Neutrophil (primary cell): ENCODE data around the gene CPXM2.

Source experiments
- H3K27ac ChIP-seq: fragments of 200-600 bp; sonication (generic); 2 replicates; pipeline ENCODE4 v1.5.1; 2016; ENCODE audit warnings: mild to moderate bottlenecking, moderate library complexity
- H3K27me3 ChIP-seq: fragments of 200-600 bp; sonication (generic); 2 replicates; pipeline ENCODE4 v1.6.0; 2016; ENCODE audit warnings: mild to moderate bottlenecking
- H3K36me3 ChIP-seq: fragments of 200-600 bp; sonication (generic); 2 replicates; pipeline ENCODE4 v1.5.1; 2017
- H3K4me1 ChIP-seq, 2 experiments: fragments of 200-600 bp in 1 of 2; sonication (generic) in 1 of 2; 1 replicate in 1 of 2; 2 replicates in 1 of 2; pipeline versions ENCODE4 v1.5.1 to v1.6.1; 2013 to 2016; ENCODE audit warnings: low read depth in 1 of 2, low read length in 1 of 2, mild to moderate bottlenecking in 1 of 2, moderate library complexity in 1 of 2; ENCODE audit not compliant: control insufficient read depth in 1 of 2, insufficient read depth in 1 of 2
- H3K4me3 ChIP-seq, 2 experiments: fragments of 200-600 bp in 1 of 2; sonication (generic) in 1 of 2; 1 replicate in 1 of 2; 2 replicates in 1 of 2; pipeline ENCODE4 v1.5.1; 2013 to 2016; ENCODE audit warnings: low read depth in 1 of 2, low read length in 1 of 2, mild to moderate bottlenecking in 1 of 2, moderate library complexity in 1 of 2
- H3K9me3 ChIP-seq: fragments of 200-600 bp; sonication (generic); 2 replicates; pipeline ENCODE4 v1.5.1; 2016
- CTCF ChIP-seq: fragments of 200-600 bp; sonication (generic); IDR thresholded peaks from 2 replicates; pipeline ENCODE4 v1.5.1; 2016; ENCODE audit warnings: antibody characterized with exemption

Gene CPXM2

GRCh38 chr10:123724747-123725146, 166.9 kb downstream of the CPXM2 start:
- H3K27ac ChIP-seq = no peak overlapping the region
- H3K9me3 ChIP-seq = no peaks in the 10 kb centered on the region
- no peak overlapping the region for H3K4me3 ChIP-seq
- TF ChIP-seq CTCF = no peak
- no peaks in the 10 kb centered on the region for H3K27me3 ChIP-seq
- H3K4me1 ChIP-seq = no peaks in the 10 kb centered on the region
- H3K36me3 ChIP-seq = no peaks in the 10 kb centered on the region

- Histone ChIP-seq H3K27me3 (no peaks in the 10 kb centered on the region), H3K4me1 (no peaks in the 10 kb centered on the region), H3K27ac (no peak overlapping the region), H3K9me3 (no peaks in the 10 kb centered on the region), H3K36me3 (no peaks in the 10 kb centered on the region), H3K4me3 (no peak overlapping the region)
- TF ChIP-seq CTCF = no peak
Measured at GRCh38 chr10:123722351-123722750, 169.3 kb downstream of the CPXM2 start.

GRCh38 chr10:123721441-123722049, 170.1 kb downstream of the CPXM2 start:
- no peak overlapping the region for H3K4me3 ChIP-seq
- no peaks in the 10 kb centered on the region for H3K27me3 ChIP-seq
- no peaks in the 10 kb centered on the region for H3K9me3 ChIP-seq
- H3K4me1 ChIP-seq = no peaks in the 10 kb centered on the region
- no peak overlapping the region for H3K27ac ChIP-seq
- no peak for TF ChIP-seq CTCF
- no peaks in the 10 kb centered on the region for H3K36me3 ChIP-seq

- no peaks in the 10 kb centered on the region for H3K9me3 ChIP-seq
- no peak overlapping the region for H3K27ac ChIP-seq
- no peaks in the 10 kb centered on the region for H3K36me3 ChIP-seq
- no peak for TF ChIP-seq CTCF
- H3K4me3 ChIP-seq = no peak overlapping the region
- no peaks in the 10 kb centered on the region for H3K4me1 ChIP-seq
- H3K27me3 ChIP-seq = no peaks in the 10 kb centered on the region
Measured at GRCh38 chr10:123720536-123720935, 171.1 kb downstream of the CPXM2 start.

GRCh38 chr10:123718544-123719060, 173.0 kb downstream of the CPXM2 start:
- TF ChIP-seq CTCF = no peak
- no peaks in the 10 kb centered on the region for H3K27me3 ChIP-seq
- no peak overlapping the region for H3K27ac ChIP-seq
- no peaks in the 10 kb centered on the region for H3K9me3 ChIP-seq
- H3K4me3 ChIP-seq = no peak overlapping the region
- no peaks in the 10 kb centered on the region for H3K4me1 ChIP-seq
- H3K36me3 ChIP-seq = no peaks in the 10 kb centered on the region
